Activated CD8-positive, alpha-beta memory T cell treated with anti-CD3 and anti-CD28 coated beads, Interleukin-2, amount 10 ng/mL, durations not matched to agents 7 days and 5 days (primary cell): ENCODE results near the gene AFF2. TPM values are rescaled to one million over a fixed set of nuclear protein-coding genes. Genes with fewer than 3 reads are reported as not detected.

Source experiments
- ATAC-seq: fragments of 150-1000 bp; cut with Tn5 transposase; one replicate; pipeline ENCODE4 v1.10.0; 2021; ENCODE audit warnings: moderate library complexity
- CTCF ChIA-PET: fragments of 350-600 bp; sonication (Branson Sonifier 250); formaldehyde crosslinking; loops from one replicate; lab custom pipeline; 2021; ENCODE audit warnings: antibody characterized with exemption; lab: Charles Lee
- DNase-seq: peaks from one replicate; pipeline ENCODE4 v3.0.0-alpha.2; 2020
- H3K27ac Mint-ChIP-seq: one replicate; pipeline ENCODE4 v1.8.0; 2021; ENCODE audit warnings: mild to moderate bottlenecking, mixed read lengths
- H3K27me3 Mint-ChIP-seq: one replicate; pipeline ENCODE4 v1.8.0; 2021; ENCODE audit warnings: mixed read lengths
- H3K36me3 Mint-ChIP-seq: one replicate; pipeline ENCODE4 v1.8.0; 2021; ENCODE audit warnings: mild to moderate bottlenecking, mixed read lengths
- H3K4me1 Mint-ChIP-seq: one replicate; pipeline ENCODE4 v1.8.0; 2021; ENCODE audit warnings: mixed read lengths
- H3K4me3 Mint-ChIP-seq: one replicate; pipeline ENCODE4 v1.8.0; 2021; ENCODE audit warnings: mild to moderate bottlenecking, moderate library complexity, mixed read lengths
- H3K9me3 Mint-ChIP-seq: one replicate; pipeline ENCODE4 v1.8.0; 2022; ENCODE audit warnings: low read depth, mixed read lengths
- total RNA-seq, 2 experiments: library from RNA; stranded (reverse); gene quantifications; one replicate each; pipeline ENCODE4 v1.2.3, GENCODE V29; 2021

AFF2 gene
- total RNA-seq, 2 experiments from 2014 or later: 0.42 to 0.61 TPM

GRCh38 chrX:148612431-148612830, 112.0 kb downstream of the AFF2 start:
- ATAC-seq (no peak), DNase-seq (no peak)
- no peaks in the 10 kb centered on the region for H3K27me3 Mint-ChIP-seq
- peaks cover 8% of the 10 kb centered on the region for H3K4me1 Mint-ChIP-seq
- CTCF ChIA-PET: no interaction called here
- no peak overlapping the region for H3K4me3 Mint-ChIP-seq
- no peaks in the 10 kb centered on the region for H3K36me3 Mint-ChIP-seq
- H3K9me3 Mint-ChIP-seq: no peaks in the 10 kb centered on the region
- no peak overlapping the region for H3K27ac Mint-ChIP-seq

GRCh38 chrX:148613636-148614035, 113.2 kb downstream of the AFF2 start:
- H3K4me1 Mint-ChIP-seq: peaks cover 8% of the 10 kb centered on the region

GRCh38 chrX:148615491-148615890, 115.1 kb downstream of the AFF2 start:
- Mint-ChIP-seq H3K9me3 (no peaks in the 10 kb centered on the region), H3K36me3 (no peaks in the 10 kb centered on the region), H3K4me1 (peaks cover 3% of the 10 kb centered on the region), H3K27ac (no peak overlapping the region), H3K4me3 (no peak overlapping the region), H3K27me3 (no peaks in the 10 kb centered on the region)
- CTCF ChIA-PET: no interaction called here
- no peak for ATAC-seq
- no peak for DNase-seq

More at GRCh38 chrX:148613636-148614035, 113.2 kb downstream of the AFF2 start:
- no peak overlapping the region for H3K27ac Mint-ChIP-seq
- no peak overlapping the region for H3K4me3 Mint-ChIP-seq
- H3K27me3 Mint-ChIP-seq: no peaks in the 10 kb centered on the region
- H3K36me3 Mint-ChIP-seq: no peaks in the 10 kb centered on the region
- ATAC-seq (no peak), DNase-seq (no peak)
- CTCF ChIA-PET: no interaction called here
- H3K9me3 Mint-ChIP-seq: no peaks in the 10 kb centered on the region

- CTCF ChIA-PET: no interaction called here
- Mint-ChIP-seq H3K27ac (no peak overlapping the region), H3K9me3 (no peaks in the 10 kb centered on the region), H3K4me3 (no peak overlapping the region), H3K4me1 (no peaks in the 10 kb centered on the region), H3K27me3 (no peaks in the 10 kb centered on the region), H3K36me3 (no peaks in the 10 kb centered on the region)
- DNase-seq: no peak
- ATAC-seq: no peak
These were observed 118.3 kb downstream of the AFF2 start for GRCh38 chrX:148618470-148619445.

GRCh38 chrX:148620023-148620422, 119.6 kb downstream of the AFF2 start:
- Mint-ChIP-seq H3K4me1 (no peaks in the 10 kb centered on the region), H3K27ac (no peak overlapping the region), H3K9me3 (no peaks in the 10 kb centered on the region), H3K36me3 (no peaks in the 10 kb centered on the region), H3K4me3 (no peak overlapping the region), H3K27me3 (no peaks in the 10 kb centered on the region)
- no peak for ATAC-seq
- no peak for DNase-seq
- CTCF ChIA-PET: no interaction called here

- Mint-ChIP-seq H3K36me3 (no peaks in the 10 kb centered on the region), H3K27ac (no peak overlapping the region), H3K27me3 (no peaks in the 10 kb centered on the region), H3K4me3 (no peak overlapping the region), H3K4me1 (no peaks in the 10 kb centered on the region), H3K9me3 (no peaks in the 10 kb centered on the region)
- DNase-seq (no peak), ATAC-seq (no peak)
- CTCF ChIA-PET: no interaction called here
These were observed 124.6 kb downstream of the AFF2 start for GRCh38 chrX:148624951-148625474.

GRCh38 chrX:148628621-148629020, 128.2 kb downstream of the AFF2 start:
- CTCF ChIA-PET: no interaction called here
- H3K36me3 Mint-ChIP-seq: no peaks in the 10 kb centered on the region
- H3K4me1 Mint-ChIP-seq: no peaks in the 10 kb centered on the region
- no peak overlapping the region for H3K4me3 Mint-ChIP-seq
- no peaks in the 10 kb centered on the region for H3K27me3 Mint-ChIP-seq
- no peak overlapping the region for H3K27ac Mint-ChIP-seq
- no peak for DNase-seq
- ATAC-seq: no peak
- H3K9me3 Mint-ChIP-seq: no peaks in the 10 kb centered on the region

- H3K27me3 Mint-ChIP-seq: no peaks in the 10 kb centered on the region
- ATAC-seq (no peak), DNase-seq (no peak)
- no peaks in the 10 kb centered on the region for H3K4me1 Mint-ChIP-seq
- no peak overlapping the region for H3K27ac Mint-ChIP-seq
- no peak overlapping the region for H3K4me3 Mint-ChIP-seq
- H3K36me3 Mint-ChIP-seq: no peaks in the 10 kb centered on the region
- CTCF ChIA-PET: no interaction called here
- no peaks in the 10 kb centered on the region for H3K9me3 Mint-ChIP-seq
These were observed 129.0 kb downstream of the AFF2 start for GRCh38 chrX:148629434-148629833.

- Mint-ChIP-seq H3K4me3 (no peak overlapping the region), H3K36me3 (no peaks in the 10 kb centered on the region), H3K4me1 (no peaks in the 10 kb centered on the region), H3K27me3 (no peaks in the 10 kb centered on the region), H3K9me3 (no peaks in the 10 kb centered on the region), H3K27ac (no peak overlapping the region)
- no peak for DNase-seq
- CTCF ChIA-PET: no interaction called here
- ATAC-seq: no peak
These were observed 132.0 kb downstream of the AFF2 start for GRCh38 chrX:148632444-148632843.

GRCh38 chrX:148633218-148633908, 132.9 kb downstream of the AFF2 start:
- Mint-ChIP-seq H3K4me1 (no peaks in the 10 kb centered on the region), H3K4me3 (no peak overlapping the region), H3K27me3 (no peaks in the 10 kb centered on the region), H3K36me3 (no peaks in the 10 kb centered on the region), H3K27ac (no peak overlapping the region), H3K9me3 (no peaks in the 10 kb centered on the region)
- ATAC-seq (no peak), DNase-seq (no peak)
- CTCF ChIA-PET: no interaction called here

- H3K4me1 Mint-ChIP-seq: no peaks in the 10 kb centered on the region
These were observed 134.2 kb downstream of the AFF2 start for GRCh38 chrX:148634591-148634990.

GRCh38 chrX:148643460-148643859, 143.0 kb downstream of the AFF2 start:
- CTCF ChIA-PET: no interaction called here
- no peak for DNase-seq

More at GRCh38 chrX:148634591-148634990, 134.2 kb downstream of the AFF2 start:
- no peaks in the 10 kb centered on the region for H3K27me3 Mint-ChIP-seq
- no peak for ATAC-seq
- H3K4me3 Mint-ChIP-seq: no peak overlapping the region
- H3K27ac Mint-ChIP-seq: no peak overlapping the region
- CTCF ChIA-PET: no interaction called here
- no peaks in the 10 kb centered on the region for H3K9me3 Mint-ChIP-seq
- H3K36me3 Mint-ChIP-seq: no peaks in the 10 kb centered on the region
- DNase-seq: no peak

GRCh38 chrX:148647651-148648050, 147.2 kb downstream of the AFF2 start:
- CTCF ChIA-PET: no interaction called here
- DNase-seq (no peak), ATAC-seq (no peak)
- Mint-ChIP-seq H3K27me3 (no peaks in the 10 kb centered on the region), H3K27ac (no peak overlapping the region), H3K4me1 (no peaks in the 10 kb centered on the region), H3K9me3 (no peaks in the 10 kb centered on the region), H3K36me3 (no peaks in the 10 kb centered on the region), H3K4me3 (no peak overlapping the region)

More at GRCh38 chrX:148643460-148643859, 143.0 kb downstream of the AFF2 start:
- no peaks in the 10 kb centered on the region for H3K9me3 Mint-ChIP-seq
- H3K4me1 Mint-ChIP-seq: no peaks in the 10 kb centered on the region
- H3K4me3 Mint-ChIP-seq: no peak overlapping the region
- H3K27ac Mint-ChIP-seq: no peak overlapping the region
- no peaks in the 10 kb centered on the region for H3K27me3 Mint-ChIP-seq
- H3K36me3 Mint-ChIP-seq: no peaks in the 10 kb centered on the region
- ATAC-seq: no peak
